NCI-H510A treated with DMSO at 0.1 percent for 48 hours (cell line): ENCODE measurements around the gene TSHZ2.
"Not testable (repeated sequence)": the region's sequence is repeated elsewhere in the genome, so short reads cannot be mapped to it uniquely, and the experiment has no call there.

ENCODE experiments used
- DNase-seq: peaks from one replicate; lab custom pipeline; 2025; lab: John Stamatoyannopoulos, UW

The TSHZ2 gene

GRCh38 chr20:53345536-53346334 is 373.6 kb downstream of the TSHZ2 start:
- no peak for DNase-seq

DNA sequence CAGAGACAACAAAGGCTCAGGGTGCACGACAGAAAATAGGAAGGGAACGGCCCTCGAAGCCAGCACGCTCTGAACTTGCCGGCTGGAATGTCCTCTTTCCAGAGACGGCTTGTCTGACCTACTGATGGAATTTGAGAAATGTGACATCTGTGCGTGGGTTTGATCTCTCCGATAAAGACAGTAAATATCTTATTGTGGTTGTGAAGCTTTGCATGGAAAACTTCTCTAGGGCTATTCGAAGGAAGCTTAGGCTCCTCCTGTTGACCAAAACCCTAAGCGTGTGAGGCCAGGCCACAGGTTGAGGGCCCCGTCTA is 374.1 kb downstream of the TSHZ2 start:
- no peak for DNase-seq

DNA sequence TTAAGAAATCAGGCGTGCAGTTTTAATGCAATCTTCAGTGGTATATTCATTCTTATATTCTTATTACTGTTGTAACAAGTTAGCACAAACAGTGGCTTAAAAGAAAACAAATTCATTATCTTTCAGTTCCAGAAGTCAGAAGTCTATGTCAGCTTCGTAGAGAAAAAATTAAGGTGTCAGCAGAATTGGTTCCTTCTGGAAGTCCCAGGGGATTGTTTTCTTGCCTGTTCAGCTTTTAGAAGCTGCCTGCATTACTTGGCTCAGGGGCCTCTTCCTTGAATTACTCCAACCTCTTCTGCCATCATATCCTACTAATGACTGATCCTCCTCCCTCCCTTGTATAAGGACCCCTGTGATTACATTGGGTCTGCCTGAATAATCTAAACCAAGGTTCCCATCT is 377.6 kb downstream of the TSHZ2 start:
- no peak for DNase-seq

DNA sequence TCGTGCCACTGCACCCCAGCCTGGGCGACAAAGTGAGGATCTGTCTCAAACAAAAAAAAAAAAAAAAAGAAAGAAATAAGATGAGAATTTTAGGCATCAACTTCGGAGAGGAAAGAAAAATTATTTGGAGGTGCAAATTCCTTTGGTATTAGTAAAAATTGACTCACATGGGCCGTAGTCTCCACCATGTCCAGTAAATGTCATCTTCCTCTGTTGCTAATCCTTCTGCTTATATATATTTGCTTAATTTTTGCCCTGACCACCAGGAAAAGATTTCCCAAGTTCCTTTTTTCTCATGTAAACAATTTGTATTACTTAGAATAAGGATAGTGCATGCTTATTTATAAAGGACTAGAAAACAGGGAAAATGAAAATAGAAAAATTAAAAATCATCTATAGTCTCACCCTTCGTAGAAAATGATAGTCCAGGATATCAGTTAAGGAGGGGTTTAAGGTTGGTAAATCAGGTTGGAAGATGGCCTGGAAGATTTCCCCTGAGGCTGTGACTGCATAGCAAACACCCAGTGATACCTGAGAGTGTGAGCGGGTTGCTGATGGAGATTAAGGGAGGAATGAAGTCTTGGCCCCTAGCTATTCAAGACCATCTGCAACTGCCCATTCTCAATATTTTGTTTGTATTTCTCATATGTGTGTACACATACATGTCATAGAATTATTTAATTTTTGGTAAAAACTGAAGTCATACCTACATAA is 380.7 kb downstream of the TSHZ2 start:
- DNase-seq, result no peak

DNA sequence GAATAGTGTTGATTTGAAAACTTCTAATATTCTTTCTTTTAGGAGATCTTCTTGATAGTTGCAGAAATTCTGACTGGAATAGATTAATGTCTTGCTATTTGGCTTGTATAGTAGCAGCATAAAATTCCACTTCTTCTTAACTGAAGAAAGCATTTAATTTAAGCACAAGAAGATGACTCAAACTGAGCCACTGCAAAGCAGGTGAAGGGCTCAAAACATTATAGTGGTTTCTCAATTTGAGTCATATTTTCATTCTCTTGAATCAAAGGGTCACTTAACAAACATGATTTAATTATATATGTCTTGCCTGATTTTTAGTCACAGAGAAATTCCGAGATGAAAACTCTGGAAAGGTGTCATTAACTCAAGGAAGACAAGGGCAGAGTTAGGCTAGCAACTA is 382.2 kb downstream of the TSHZ2 start:
- no peak for DNase-seq

GRCh38 chr20:53355790-53356189 is 383.6 kb downstream of the TSHZ2 start:
- no peak for DNase-seq

GRCh38 chr20:53359425-53359824 is 387.3 kb downstream of the TSHZ2 start:
- DNase-seq, result no peak

- DNase-seq, result no peak
Observed at GRCh38 chr20:53360852-53361251, 388.7 kb downstream of the TSHZ2 start.

- no peak for DNase-seq
Observed at GRCh38 chr20:53362736-53363135, 390.6 kb downstream of the TSHZ2 start.

DNA sequence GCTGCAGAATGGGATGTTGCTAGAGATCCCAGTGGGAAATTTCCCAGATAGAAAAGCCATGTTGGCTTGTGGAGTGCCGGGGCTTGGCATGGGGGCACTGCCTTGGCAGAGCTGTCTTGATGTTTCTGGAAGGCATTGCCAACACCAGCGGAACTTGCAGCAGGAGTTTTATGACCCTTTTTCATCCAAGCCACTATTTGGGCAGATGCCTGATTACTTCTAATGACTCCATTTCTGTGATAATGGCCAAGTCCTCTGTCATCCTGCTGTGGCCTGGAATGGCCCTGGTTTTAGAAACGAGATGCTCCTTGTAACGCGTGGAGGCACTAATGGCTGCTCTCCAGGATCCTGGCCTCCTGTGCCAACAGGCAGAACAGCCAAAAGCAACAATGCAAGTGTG is 392.5 kb downstream of the TSHZ2 start:
- DNase-seq, result no peak

GRCh38 chr20:53365076-53365475 is 392.9 kb downstream of the TSHZ2 start:
- DNase-seq, result no peak

DNA sequence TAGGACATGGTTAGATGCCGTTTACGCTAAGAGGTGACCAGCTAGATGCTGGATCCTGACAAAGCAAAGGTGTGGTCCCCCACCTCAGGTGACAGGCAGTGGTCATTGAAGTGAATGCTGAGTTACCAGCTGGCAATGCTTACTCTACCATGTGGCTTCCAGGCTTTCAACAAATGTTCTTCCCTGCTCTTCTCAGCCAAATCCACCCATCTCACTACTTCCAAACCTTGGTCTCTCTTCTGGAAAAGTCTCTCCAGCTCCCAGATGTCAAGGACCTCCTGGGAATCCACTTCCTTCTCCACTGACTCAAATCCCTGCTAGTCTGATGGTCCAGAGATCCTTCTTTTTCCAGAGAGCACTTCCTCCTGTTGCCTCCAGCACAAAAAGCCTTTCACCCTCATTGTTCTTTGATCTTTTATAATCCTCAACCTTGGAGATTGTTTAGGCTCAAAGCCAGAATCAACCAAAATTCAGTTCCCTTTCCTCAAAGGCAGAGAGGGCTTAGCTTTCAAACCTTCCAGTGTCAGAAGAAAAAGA is 393.4 kb downstream of the TSHZ2 start:
- no peak for DNase-seq

- not testable (repeated sequence) for DNase-seq
Observed at GRCh38 chr20:53366928-53367327, 394.8 kb downstream of the TSHZ2 start.

- no peak for DNase-seq
Observed at GRCh38 chr20:53369871-53370270, 397.7 kb downstream of the TSHZ2 start.

DNA sequence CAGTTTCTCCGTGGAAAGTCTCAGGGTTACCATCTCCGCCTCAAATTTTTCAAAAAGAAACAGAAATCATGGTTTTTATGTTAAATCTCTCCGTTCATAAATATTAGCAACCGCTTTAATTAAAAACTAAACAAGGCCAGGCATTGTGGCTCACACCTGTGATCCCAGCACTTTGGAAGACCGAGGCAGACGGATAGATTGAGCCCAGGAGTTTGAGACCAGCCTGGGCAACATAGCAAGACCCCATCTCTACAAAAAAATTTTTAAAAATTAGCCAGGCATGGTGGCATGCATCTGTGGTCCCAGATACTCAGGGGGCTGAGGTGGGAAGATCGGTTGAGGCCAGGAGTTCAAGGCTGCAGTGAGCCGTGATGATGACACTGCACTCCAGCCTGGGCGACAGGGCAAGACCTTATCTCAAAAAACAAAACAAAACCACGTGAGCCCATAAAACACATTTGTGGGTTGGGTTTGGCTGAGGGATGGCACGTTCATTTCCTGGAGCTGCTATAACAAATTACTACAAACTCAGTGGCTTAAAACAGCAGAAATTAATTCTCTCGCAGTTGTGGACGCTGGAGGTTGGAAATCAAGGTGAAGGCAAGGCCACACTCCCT is 398.3 kb downstream of the TSHZ2 start:
- no peak for DNase-seq

DNA sequence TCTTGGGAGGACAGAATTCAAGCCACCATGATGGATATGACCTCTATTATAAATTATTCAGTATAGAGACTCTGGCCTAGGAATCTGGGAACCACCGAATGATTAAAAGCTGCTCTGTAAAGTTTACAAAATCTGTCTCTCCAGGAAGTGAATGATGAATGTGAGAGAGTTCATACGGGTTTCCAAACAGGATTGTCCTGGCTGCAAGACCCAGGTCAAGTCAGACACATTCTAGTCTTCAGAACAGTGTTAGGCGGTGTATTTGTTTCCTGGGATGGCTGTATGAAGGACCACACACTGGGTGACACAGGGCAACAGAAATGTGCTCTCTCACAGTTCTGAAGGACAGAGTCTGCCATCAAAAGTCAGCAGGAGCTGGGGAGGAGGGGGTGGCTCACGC is 399.1 kb downstream of the TSHZ2 start:
- no peak for DNase-seq

DNA sequence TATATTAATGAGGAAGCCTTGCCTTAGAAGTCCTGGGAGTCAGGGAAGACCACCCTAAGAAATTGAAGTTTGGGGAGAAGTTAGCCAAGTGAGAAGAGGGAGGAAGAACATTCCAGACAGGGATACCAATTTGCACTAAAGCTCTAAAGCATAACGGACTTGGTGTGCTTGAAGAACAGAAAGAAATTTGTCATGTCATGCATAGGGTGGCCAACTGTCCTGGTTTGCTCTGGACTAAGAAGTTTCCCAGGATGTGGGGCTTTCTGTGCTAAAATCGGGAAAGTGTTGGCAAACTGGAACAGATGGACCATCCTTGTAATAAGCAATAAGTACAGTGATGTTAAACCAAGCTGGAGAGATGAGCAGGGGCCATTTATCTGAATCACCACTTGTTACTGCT is 403.9 kb downstream of the TSHZ2 start:
- no peak for DNase-seq

DNA sequence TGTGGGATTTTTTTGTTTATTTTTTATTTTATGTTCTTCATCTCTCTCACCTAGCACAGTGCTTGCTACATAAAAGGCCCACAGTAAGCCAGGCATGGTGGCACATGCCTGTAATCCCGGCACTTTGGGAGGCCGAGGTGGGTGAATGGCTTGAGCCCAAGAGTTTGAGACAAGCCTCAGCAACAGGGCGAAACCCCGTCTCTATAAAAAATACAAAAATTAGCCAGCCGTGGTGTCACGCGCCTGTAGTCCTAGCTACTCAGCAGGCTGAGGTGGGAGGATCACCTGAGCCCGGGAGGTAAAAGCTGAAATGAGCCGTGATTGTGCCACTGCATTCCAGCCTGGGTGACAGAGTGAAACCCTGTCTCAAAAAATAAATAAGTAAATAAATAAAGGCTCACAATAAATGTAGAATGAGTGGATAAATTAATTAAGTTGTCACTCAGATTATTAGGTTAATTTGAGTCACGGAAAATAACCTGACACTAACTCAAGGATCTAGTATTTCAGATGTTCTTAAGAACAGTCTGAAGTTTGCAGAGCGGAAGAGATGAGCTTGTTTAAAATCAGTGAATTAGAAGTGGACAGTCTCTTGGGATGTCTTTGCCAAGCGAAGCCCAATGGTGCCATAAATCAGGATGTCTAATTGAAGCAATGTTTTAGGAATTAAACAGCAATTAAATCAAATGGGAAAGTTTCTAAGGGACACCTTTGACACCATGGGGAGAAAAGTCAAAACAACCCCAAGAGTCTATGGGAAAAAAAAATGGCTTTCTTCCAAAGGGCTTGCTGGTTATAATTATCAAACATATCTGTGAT is 407.1 kb downstream of the TSHZ2 start:
- DNase-seq, result no peak

- no peak for DNase-seq
Observed at GRCh38 chr20:53379833-53380120, 407.6 kb downstream of the TSHZ2 start.

GRCh38 chr20:53381568-53382262 is 409.6 kb downstream of the TSHZ2 start:
- no peak for DNase-seq

DNA sequence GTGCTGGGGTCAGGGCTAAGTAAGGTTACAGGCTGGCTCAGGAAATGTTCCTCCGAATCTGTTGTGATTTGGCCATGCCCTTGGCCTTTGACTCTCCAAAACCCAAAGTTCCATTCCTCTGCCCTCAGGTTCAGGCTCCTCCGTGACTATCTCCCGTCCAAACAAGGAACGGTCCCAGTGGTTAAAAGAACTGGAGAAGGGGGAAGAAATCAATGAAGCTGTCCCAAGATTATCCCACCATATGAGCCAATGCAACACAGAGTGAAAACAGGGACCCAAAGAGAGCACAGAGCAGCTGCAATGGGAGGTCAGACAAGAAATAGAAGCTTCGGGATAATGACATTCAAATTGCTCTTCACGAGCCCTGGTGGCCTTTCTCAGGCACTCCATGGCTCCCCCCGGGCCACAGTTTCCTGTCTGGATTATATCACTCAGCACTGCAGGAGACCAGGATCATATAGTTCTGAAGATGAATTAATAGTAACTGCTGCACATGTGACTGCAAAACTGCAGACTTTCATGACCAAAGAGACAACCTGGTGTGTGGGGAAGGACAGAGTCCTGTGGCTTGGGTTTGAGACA is 410.2 kb downstream of the TSHZ2 start:
- DNase-seq, result no peak
